ENCODE results near the gene NEFH.
"Not testable (repeated sequence)": the region's sequence is repeated elsewhere in the genome, so short reads cannot be mapped to it uniquely, and the experiment has no call there.

NEFH gene

GRCh38 chr22:29464581-29464980 lies 15.4 kb upstream of the NEFH start:
- DNase-seq (ENCODE audit: low spot score), result no peak

GRCh38 chr22:29469755-29470154 lies 10.3 kb upstream of the NEFH start:
- no peak for DNase-seq (ENCODE audit: low spot score)

- no peak for DNase-seq (ENCODE audit: low spot score)
These were observed 9.7 kb upstream of the NEFH start for GRCh38 chr22:29470159-29470855.

DNA sequence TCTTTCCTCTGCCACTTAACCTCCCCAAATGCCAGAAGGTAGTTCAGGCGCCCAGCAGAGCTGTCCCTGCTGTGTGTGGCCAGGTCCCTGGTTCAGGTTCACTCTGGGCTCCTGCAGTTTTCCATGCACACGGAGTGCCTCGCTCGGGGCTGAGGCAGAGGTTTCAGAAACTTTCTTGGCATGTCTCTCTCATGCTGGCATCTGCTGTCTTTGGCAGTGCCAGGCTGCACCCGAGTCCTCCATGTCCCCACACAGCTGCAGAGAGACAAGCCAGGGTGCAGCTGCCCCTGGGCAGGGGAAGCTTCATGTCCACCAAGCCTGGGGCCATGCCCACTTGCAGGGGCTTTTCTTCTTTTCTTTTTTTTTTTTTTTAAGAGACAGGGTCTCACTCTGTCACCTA lies 7.0 kb upstream of the NEFH start:
- no peak for DNase-seq (ENCODE audit: low spot score)

GRCh38 chr22:29475550-29475949 lies 4.5 kb upstream of the NEFH start:
- DNase-seq (ENCODE audit: low spot score), result no peak

- DNase-seq (ENCODE audit: low spot score), result no peak
These were observed 3.9 kb upstream of the NEFH start for GRCh38 chr22:29476116-29476515.

DNA sequence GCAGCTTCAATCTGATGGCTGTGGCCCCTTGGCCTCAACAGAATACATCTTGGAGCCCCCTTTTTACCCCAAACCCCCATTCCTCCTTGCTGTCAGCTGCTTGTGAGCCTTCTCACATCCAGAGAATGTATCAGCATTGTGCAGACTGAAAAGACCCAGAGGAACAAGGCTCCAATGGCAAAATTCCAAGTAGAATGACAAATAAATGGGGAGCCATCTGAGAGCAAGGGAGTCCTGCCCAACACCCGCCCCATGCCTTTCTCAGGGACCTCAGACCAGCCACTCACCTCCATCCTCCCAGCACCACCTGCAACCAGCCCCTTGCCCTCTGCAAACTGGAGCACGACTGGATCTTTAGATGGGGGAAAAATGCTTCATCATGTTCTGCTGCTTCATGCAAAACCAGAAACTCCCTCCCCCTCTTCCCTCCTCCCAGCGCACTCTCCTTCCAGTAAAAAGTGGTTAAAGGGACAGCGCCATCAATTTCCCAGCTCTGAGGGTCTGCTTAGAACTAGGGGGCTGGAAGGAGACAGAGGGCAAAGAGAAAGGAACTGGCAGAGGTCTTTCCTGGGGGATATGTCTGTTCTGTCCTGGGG lies 2.2 kb upstream of the NEFH start:
- DNase-seq (ENCODE audit: low spot score), result no peak

DNA sequence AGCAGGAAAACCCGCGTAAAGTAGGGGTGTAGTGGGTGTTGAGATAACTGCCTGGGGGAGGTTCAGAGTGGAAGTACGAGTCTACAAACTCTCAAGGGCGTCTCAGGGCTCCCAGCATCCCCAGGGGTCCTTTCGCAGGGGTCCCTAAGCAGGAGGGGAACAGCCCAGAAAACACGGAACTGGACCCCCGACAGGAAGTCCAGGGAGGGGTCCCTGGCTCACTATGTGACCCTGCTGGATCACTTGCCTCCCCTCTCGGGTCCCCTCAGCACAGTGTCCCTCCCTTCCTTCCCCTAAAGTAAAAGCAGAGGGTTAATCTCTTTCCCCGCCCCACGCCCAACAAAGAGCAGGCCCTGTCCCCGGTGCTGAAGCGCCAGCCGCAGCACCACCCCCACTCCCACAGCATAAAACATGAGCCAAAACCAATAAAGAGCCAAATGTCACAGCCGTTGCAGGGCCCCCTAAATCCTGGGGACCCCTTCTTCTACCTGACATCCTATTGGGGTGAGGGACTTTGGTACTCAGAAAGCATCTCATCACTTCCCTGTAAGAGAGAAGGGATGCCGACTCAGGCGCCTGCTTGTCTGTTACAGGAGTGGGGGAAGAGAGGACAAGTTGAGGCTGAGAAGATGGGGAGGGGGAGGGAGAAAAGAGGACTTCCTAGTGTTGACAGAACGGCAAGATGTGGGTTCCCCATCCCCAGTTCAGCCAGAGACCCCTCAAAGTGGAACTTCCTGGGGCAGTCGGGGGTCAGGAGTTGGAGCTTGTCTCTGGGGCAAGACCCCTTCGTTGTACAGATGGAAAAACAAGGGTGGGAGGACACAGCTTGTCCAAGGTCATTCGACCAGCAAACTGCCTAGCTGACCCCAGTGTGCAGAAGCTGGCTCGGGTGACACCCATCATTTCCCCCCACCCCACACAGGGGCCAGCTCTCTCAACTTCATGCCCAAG lies 1.4 kb upstream of the NEFH start:
- no peak for DNase-seq (ENCODE audit: low spot score)

DNA sequence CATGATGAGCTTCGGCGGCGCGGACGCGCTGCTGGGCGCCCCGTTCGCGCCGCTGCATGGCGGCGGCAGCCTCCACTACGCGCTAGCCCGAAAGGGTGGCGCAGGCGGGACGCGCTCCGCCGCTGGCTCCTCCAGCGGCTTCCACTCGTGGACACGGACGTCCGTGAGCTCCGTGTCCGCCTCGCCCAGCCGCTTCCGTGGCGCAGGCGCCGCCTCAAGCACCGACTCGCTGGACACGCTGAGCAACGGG lies 169 bp downstream of the NEFH start:
- no peak for DNase-seq (ENCODE audit: low spot score)

- DNase-seq (ENCODE audit: low spot score), result no peak
These were observed 670 bp downstream of the NEFH start for GRCh38 chr22:29480512-29481264.

DNA sequence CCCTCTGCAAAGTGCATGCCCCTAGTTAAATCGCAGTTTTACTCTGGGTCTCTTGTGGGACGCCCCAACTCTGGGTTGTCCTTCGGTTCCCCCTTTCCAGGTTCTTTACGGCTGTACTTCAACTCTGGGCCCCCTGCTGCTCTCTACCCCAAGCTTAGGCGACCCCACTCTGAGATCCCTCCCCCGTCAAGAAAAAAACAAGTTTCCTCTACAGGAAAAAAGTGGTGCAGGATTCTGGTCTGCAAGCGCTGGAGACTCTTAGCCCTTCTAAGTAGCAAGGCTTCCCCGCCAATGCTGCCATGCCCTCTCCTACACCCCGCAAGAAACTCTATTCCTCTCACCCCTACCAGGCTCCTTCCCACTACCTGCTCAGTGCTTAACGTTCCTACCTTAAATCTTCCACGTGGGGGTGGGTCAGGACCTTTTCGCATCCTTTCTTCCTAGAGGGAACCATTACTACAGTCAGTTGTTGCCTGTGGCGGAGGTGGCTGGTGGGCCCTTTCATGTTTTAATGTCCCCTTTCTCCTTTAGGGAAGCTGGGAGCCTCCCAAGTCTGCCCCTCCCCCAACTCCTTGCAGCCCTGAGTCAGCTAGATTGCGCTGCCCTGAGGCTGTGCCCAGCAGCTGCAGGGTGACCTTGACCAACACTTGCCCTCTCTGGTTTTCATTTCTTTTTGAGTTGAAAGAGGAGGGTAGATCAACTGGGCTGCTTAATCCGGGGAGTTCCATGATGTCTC lies 1.4 kb downstream of the NEFH start:
- DNase-seq (ENCODE audit: low spot score), result no peak

DNA sequence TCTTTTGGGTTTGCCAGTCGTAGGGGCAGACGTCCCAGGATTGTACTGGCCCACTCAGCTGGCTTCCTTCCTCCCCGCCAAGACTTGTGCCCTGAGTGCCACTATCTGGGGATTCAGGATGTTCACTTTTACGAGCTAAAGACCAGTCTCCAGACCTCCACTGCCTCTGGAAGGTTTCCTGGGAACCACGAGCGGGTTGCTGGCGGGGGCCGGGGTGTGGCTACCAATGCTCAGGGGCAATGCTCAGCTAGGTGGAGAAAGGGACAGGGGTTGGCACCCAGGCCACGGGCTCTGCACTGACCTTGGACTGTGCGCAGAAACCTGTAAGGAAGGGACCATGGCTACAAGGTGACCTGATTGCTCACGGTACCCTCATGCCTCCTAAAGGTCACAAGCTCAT lies 2.2 kb downstream of the NEFH start:
- DNase-seq (ENCODE audit: low spot score), result no peak

DNA sequence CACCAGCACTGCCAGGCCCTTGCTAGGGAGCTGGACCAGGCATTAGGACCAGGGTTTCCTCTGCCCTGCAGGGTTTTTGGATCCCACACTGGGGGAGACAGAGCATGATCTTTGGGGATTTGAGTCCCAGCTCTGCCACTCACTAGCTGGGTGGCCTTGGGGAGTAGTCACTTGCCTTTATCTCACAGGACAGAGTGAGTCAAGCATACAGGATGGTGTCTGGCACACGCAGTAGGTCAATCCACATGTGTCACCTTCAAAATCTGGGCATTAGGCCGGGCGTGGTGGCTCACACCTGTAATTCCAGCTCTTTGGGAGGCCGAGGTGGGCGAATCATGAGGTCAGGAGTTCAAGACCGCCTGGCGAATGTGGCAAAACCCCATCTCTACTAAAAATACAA lies 2.7 kb downstream of the NEFH start:
- DNase-seq (ENCODE audit: low spot score), result no peak

GRCh38 chr22:29483254-29483653 lies 3.2 kb downstream of the NEFH start:
- DNase-seq (ENCODE audit: low spot score), result no peak

DNA sequence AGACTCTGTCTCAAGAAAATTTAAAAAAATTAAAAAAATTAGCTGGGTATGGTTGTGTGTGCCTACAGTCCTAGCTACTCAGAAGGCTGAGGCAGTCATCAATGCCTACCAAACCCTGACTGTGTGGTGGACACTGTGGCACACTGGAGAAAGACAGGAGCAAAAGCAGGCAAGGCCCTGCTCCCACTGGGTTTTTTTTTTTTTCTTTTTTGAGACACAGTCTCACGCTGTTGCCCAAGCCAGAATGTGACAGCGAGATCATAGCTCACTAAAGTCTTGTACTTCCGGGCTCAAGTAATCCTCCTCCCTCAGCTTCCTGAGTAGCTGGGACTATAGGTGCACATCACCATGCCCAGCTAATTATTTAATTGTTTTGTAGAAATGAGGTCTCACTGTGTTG lies 4.6 kb downstream of the NEFH start:
- DNase-seq (ENCODE audit: low spot score), result no peak

DNA sequence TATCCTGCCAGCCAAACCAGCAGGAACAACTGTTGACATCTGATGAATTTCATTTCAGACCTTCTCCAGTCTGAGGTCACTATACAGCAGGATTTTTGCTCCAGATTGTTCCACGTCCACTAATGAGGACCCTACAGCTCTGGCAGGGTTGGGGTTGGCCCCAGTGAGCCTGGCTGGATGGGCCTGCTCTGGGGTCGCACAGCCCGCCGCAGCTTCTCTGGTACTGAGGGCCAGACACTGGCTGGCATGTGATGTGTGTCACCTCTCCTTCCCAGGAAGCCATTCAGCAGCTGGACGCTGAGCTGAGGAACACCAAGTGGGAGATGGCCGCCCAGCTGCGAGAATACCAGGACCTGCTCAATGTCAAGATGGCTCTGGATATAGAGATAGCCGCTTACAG lies 5.4 kb downstream of the NEFH start:
- DNase-seq (ENCODE audit: low spot score), result no peak

DNA sequence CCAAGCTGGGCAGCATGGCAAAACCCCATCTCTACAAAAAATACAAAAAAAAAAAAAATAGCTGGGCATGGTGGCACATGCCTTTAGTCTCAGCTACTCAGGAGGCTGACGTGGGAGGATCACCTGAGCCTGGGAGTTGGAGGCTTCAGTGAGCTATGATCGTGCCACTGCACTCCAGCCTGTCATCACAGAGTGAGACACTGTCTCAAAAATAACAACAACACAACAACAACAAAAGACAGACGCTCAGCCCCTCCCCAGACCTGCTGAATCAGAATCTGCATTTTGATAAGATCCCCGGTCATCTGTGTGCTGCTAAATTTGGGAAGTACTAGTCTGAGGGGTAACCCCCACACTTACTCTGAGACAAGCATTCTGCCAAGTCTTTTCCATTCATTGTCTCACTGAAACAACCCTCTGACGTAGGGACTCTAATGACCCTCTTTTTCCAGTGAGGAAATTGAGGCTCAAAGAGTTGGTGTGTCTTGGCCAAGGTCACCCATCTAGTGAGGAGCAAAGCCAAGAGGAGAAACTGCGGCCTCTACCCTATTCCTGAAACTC lies 7.5 kb downstream of the NEFH start:
- DNase-seq (ENCODE audit: low spot score), result no peak

- DNase-seq (ENCODE audit: low spot score), result not testable (repeated sequence)
These were observed 9.2 kb downstream of the NEFH start for GRCh38 chr22:29489127-29489780.

DNA sequence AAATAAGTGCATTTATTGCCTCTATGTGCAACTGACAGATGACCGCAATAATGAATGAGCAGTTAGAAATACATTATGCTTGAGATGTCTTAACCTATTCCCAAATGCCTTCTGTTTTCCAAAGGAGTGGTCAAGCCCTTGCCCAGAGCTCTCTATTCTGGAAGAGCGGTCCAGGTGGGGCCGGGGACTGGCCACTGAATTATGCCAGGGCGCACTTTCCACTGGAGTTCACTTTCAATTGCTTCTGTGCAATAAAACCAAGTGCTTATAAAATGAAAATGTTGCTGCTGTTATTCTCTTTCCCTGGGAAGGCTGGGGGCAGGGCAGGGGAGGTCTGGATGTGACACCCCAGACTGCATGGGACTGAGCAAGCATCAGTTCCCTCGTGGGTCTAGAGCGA lies 11.0 kb downstream of the NEFH start:
- no peak for DNase-seq (ENCODE audit: low spot score)

- DNase-seq (ENCODE audit: low spot score), result no peak
These were observed 13.6 kb downstream of the NEFH start for GRCh38 chr22:29493636-29494035.

DNA sequence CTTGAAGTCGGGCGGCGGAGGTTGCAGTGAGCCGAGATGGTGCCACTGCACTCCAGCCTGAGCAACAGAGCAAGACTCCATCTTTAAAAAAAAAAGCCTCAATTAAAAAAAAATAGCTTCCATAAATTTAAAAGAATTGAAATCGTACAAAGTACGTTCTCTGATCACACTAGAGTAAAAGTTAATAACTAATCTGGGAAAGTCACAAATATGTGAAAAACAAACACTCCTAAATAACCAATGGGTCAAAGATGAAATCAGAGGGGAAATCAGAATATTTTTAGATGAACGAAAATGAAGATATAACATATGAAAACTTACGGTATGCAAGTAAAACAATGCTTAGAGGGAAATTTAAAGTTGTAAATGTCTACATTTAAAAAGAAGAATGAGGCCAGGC lies 19.8 kb downstream of the NEFH start:
- no peak for DNase-seq (ENCODE audit: low spot score)

Measured in left forelimb (tissue), 1 donor.